ENCODE results near the gene IPPK.

Gene IPPK

DNA sequence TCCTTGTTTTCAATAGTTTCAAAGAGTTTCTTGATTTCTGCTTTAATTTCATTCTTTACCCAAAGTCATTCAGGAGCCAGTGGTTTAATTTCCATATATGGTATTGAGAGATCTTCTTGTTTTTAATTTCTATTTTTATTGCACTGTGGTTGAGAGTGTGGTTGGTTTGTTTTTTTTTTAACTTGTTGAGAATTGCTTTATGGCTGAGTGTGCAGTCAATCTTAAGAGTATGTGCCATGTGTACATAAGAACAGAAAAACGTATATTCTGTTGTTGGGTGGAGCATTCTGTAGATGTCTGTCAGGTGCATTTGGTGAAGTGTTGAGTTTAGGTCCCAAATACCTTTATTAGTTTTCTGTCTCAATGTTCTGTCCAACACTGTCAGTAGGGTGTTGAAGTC lies 26.7 kb upstream of the IPPK start:
- no peak for DNase-seq (ENCODE audit: low spot score)
- no peak overlapping the region for H2AK5ac ChIP-seq (ENCODE audit: low read depth, low read length)
- no CpG with 5 or more reads among the region's 1 CpG for WGBS, 2 donors (ENCODE audit: extremely low coverage in 2 of 2, insufficient read length in 2 of 2, insufficient replicate concordance in 1 of 2)

GRCh38 chr9:92686954-92687353 lies 17.0 kb upstream of the IPPK start:
- Histone ChIP-seq H3K27me3 (ENCODE audit: control insufficient read depth in 3 of 3, insufficient read depth in 3 of 3, low read depth in 1 of 3, low read length in 3 of 3) (no peaks in the 10 kb centered on the region), H3K4me3 (ENCODE audit: low read length in 2 of 2) (no peak overlapping the region), H3K27ac (replicated peaks; ENCODE audit: low read length) (no peak overlapping the region), H3K14ac (ENCODE audit: low read length) (no peak overlapping the region), H3K4me2 (ENCODE audit: insufficient read depth, low read length, poor library complexity, severe bottlenecking) (no peak overlapping the region), H3K36me3 (replicated peaks in 1 of 2; ENCODE audit: control insufficient read depth in 2 of 2, insufficient read depth in 2 of 2, low read length in 2 of 2) (no peaks in the 10 kb centered on the region), H3K79me1 (ENCODE audit: low read depth, low read length) (no peaks in the 10 kb centered on the region), H2BK12ac (ENCODE audit: low read length) (no peak overlapping the region), H3K18ac (ENCODE audit: low read length) (no peak overlapping the region), H3K4ac (ENCODE audit: low read length) (no peak overlapping the region), H3K4me1 (ENCODE audit: control insufficient read depth in 2 of 2, insufficient read depth in 1 of 2, low read depth in 1 of 2, low read length in 2 of 2) (no peaks in the 10 kb centered on the region), H4K8ac (ENCODE audit: low read depth, low read length) (no peak overlapping the region), H3K23ac (ENCODE audit: low read depth, low read length, poor library complexity) (no peak overlapping the region), H2BK120ac (ENCODE audit: low read depth, low read length) (no peak overlapping the region), H3K9me3 (replicated peaks in 1 of 2; ENCODE audit: control insufficient read depth in 2 of 2, insufficient read depth in 1 of 2, low read depth in 1 of 2, low read length in 2 of 2) (peaks cover 2 to 8% of the 10 kb centered on the region in 2 donors), H3K9ac (ENCODE audit: low read depth, low read length, poor library complexity) (no peak overlapping the region), H2BK15ac (ENCODE audit: low read length) (no peak overlapping the region), H2AFZ (ENCODE audit: low read length) (no peak overlapping the region), H2AK5ac (ENCODE audit: low read depth, low read length) (no peak overlapping the region), H2BK5ac (ENCODE audit: low read length) (no peak overlapping the region), H4K91ac (ENCODE audit: low read depth, low read length, poor library complexity) (no peak overlapping the region)
- WGBS, 2 donors (ENCODE audit: extremely low coverage in 2 of 2, insufficient read length in 2 of 2, insufficient replicate concordance in 1 of 2), result no CpG with 5 or more reads among the region's 3 CpGs
- DNase-seq (ENCODE audit: low spot score), result no peak

More for the DNA sequence above, 26.7 kb upstream of the IPPK start:
- Histone ChIP-seq H3K79me1 (ENCODE audit: low read depth, low read length) (no peaks in the 10 kb centered on the region), H2BK12ac (ENCODE audit: low read length) (no peak overlapping the region), H3K4me2 (ENCODE audit: insufficient read depth, low read length, poor library complexity, severe bottlenecking) (no peak overlapping the region), H2BK120ac (ENCODE audit: low read depth, low read length) (no peak overlapping the region), H3K4ac (ENCODE audit: low read length) (no peak overlapping the region), H3K4me3 (ENCODE audit: low read length in 2 of 2) (no peak overlapping the region), H4K8ac (ENCODE audit: low read depth, low read length) (no peak overlapping the region), H3K23ac (ENCODE audit: low read depth, low read length, poor library complexity) (no peak overlapping the region), H3K36me3 (replicated peaks in 1 of 2; ENCODE audit: control insufficient read depth in 2 of 2, insufficient read depth in 2 of 2, low read length in 2 of 2) (no peaks in the 10 kb centered on the region), H3K27me3 (ENCODE audit: control insufficient read depth in 3 of 3, insufficient read depth in 3 of 3, low read depth in 1 of 3, low read length in 3 of 3) (no peaks in the 10 kb centered on the region), H3K9ac (ENCODE audit: low read depth, low read length, poor library complexity) (no peak overlapping the region), H3K9me3 (replicated peaks in 1 of 2; ENCODE audit: control insufficient read depth in 2 of 2, insufficient read depth in 1 of 2, low read depth in 1 of 2, low read length in 2 of 2) (peaks cover 0 to 9% of the 10 kb centered on the region in 2 donors), H3K18ac (ENCODE audit: low read length) (no peak overlapping the region), H3K14ac (ENCODE audit: low read length) (no peak overlapping the region), H3K27ac (replicated peaks; ENCODE audit: low read length) (no peak overlapping the region), H2AFZ (ENCODE audit: low read length) (no peak overlapping the region), H4K91ac (ENCODE audit: low read depth, low read length, poor library complexity) (no peak overlapping the region), H2BK5ac (ENCODE audit: low read length) (no peak overlapping the region), H3K4me1 (ENCODE audit: control insufficient read depth in 2 of 2, insufficient read depth in 1 of 2, low read depth in 1 of 2, low read length in 2 of 2) (no peaks in the 10 kb centered on the region), H2BK15ac (ENCODE audit: low read length) (no peak overlapping the region)

DNA sequence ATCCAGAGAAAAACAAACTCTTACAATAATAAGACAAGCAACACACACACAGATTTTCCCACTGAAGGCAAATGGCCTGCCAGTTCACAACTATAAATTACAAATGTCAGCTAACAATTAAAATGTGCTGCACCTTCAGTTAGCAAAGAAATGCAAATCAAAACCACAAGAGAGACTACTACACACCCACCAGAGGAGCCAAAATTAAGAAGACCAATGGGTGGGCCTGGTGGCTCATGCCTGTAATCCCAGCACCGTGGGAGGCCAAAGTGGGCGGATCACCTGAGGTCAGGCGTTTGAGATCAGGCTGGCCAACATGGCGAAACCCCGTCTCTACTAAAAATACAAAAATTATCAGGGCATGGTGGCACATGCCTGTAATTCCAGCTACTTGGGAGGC lies 15.1 kb upstream of the IPPK start:
- no peak overlapping the region for H4K8ac ChIP-seq (ENCODE audit: low read depth, low read length)
- H2AFZ ChIP-seq (ENCODE audit: low read length), result no peak overlapping the region
- no peak overlapping the region for H4K91ac ChIP-seq (ENCODE audit: low read depth, low read length, poor library complexity)
- H3K23ac ChIP-seq (ENCODE audit: low read depth, low read length, poor library complexity), result no peak overlapping the region
- H2BK120ac ChIP-seq (ENCODE audit: low read depth, low read length), result no peak overlapping the region
- no peak overlapping the region for H3K9ac ChIP-seq (ENCODE audit: low read depth, low read length, poor library complexity)
- H2BK15ac ChIP-seq (ENCODE audit: low read length), result no peak overlapping the region
- no peak overlapping the region for H2BK5ac ChIP-seq (ENCODE audit: low read length)
- WGBS, 2 donors (ENCODE audit: extremely low coverage in 2 of 2, insufficient read length in 2 of 2, insufficient replicate concordance in 1 of 2), result no CpG with 5 or more reads among the region's 5 CpGs
- no peak overlapping the region for H3K14ac ChIP-seq (ENCODE audit: low read length)
- H3K18ac ChIP-seq (ENCODE audit: low read length), result no peak overlapping the region
- H3K9me3 ChIP-seq (replicated peaks in 1 of 2; ENCODE audit: control insufficient read depth in 2 of 2, insufficient read depth in 1 of 2, low read depth in 1 of 2, low read length in 2 of 2), result peaks cover 0 to 2% of the 10 kb centered on the region in 2 donors
- no peak overlapping the region for H3K4ac ChIP-seq (ENCODE audit: low read length)
- no peaks in the 10 kb centered on the region for H3K27me3 ChIP-seq (ENCODE audit: control insufficient read depth in 3 of 3, insufficient read depth in 3 of 3, low read depth in 1 of 3, low read length in 3 of 3)
- no peak overlapping the region for H3K4me2 ChIP-seq (ENCODE audit: insufficient read depth, low read length, poor library complexity, severe bottlenecking)
- no peaks in the 10 kb centered on the region for H3K79me1 ChIP-seq (ENCODE audit: low read depth, low read length)
- no peak overlapping the region for H2BK12ac ChIP-seq (ENCODE audit: low read length)
- no peak for DNase-seq (ENCODE audit: low spot score)
- H3K27ac ChIP-seq (replicated peaks; ENCODE audit: low read length), result no peak overlapping the region
- H2AK5ac ChIP-seq (ENCODE audit: low read depth, low read length), result no peak overlapping the region
- H3K4me3 ChIP-seq (ENCODE audit: low read length in 2 of 2), result no peak overlapping the region
- no peaks in the 10 kb centered on the region for H3K36me3 ChIP-seq (replicated peaks in 1 of 2; ENCODE audit: control insufficient read depth in 2 of 2, insufficient read depth in 2 of 2, low read length in 2 of 2)
- peaks cover 0 to 2% of the 10 kb centered on the region in 2 donors for H3K4me1 ChIP-seq (ENCODE audit: control insufficient read depth in 2 of 2, insufficient read depth in 1 of 2, low read depth in 1 of 2, low read length in 2 of 2)

DNA sequence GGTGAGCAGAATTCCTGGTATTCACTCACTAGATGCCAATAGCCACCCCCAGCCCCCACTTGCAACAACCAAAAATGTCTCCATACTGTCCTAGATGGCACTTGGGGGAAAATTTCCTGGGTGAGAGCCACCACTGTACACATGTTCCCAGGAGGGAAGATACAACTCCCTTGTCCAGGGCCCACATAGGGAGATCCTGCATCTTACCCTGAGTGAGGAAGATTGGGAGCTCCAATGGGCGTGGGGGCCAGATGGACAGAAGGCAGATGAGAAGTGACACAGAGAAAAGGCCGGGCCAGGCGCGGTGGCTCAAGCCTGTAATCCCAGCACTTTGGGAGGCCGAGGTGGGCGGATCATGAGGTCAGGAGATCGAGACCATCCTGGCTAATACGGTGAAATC lies 12.3 kb upstream of the IPPK start:
- WGBS, 2 donors (ENCODE audit: extremely low coverage in 2 of 2, insufficient read length in 2 of 2, insufficient replicate concordance in 1 of 2), result no CpG with 5 or more reads among the region's 8 CpGs
- H3K4me2 ChIP-seq (ENCODE audit: insufficient read depth, low read length, poor library complexity, severe bottlenecking), result no peak overlapping the region
- H3K27me3 ChIP-seq (ENCODE audit: control insufficient read depth in 3 of 3, insufficient read depth in 3 of 3, low read depth in 1 of 3, low read length in 3 of 3), result no peaks in the 10 kb centered on the region
- H3K4me3 ChIP-seq (ENCODE audit: low read length in 2 of 2), result no peak overlapping the region
- H2BK12ac ChIP-seq (ENCODE audit: low read length), result no peak overlapping the region
- H3K4me1 ChIP-seq (ENCODE audit: control insufficient read depth in 2 of 2, insufficient read depth in 1 of 2, low read depth in 1 of 2, low read length in 2 of 2), result peaks cover 0 to 2% of the 10 kb centered on the region in 2 donors
- H3K23ac ChIP-seq (ENCODE audit: low read depth, low read length, poor library complexity), result no peak overlapping the region
- H2AK5ac ChIP-seq (ENCODE audit: low read depth, low read length), result no peak overlapping the region
- H3K27ac ChIP-seq (replicated peaks; ENCODE audit: low read length), result no peak overlapping the region
- no peak for DNase-seq (ENCODE audit: low spot score)
- H3K9me3 ChIP-seq (replicated peaks in 1 of 2; ENCODE audit: control insufficient read depth in 2 of 2, insufficient read depth in 1 of 2, low read depth in 1 of 2, low read length in 2 of 2), result no peaks in the 10 kb centered on the region
- H2AFZ ChIP-seq (ENCODE audit: low read length), result no peak overlapping the region
- H4K8ac ChIP-seq (ENCODE audit: low read depth, low read length), result no peak overlapping the region
- H2BK5ac ChIP-seq (ENCODE audit: low read length), result no peak overlapping the region
- no peak overlapping the region for H3K4ac ChIP-seq (ENCODE audit: low read length)
- H3K9ac ChIP-seq (ENCODE audit: low read depth, low read length, poor library complexity), result no peak overlapping the region
- H2BK15ac ChIP-seq (ENCODE audit: low read length), result no peak overlapping the region
- H2BK120ac ChIP-seq (ENCODE audit: low read depth, low read length), result no peak overlapping the region
- no peak overlapping the region for H4K91ac ChIP-seq (ENCODE audit: low read depth, low read length, poor library complexity)
- no peaks in the 10 kb centered on the region for H3K36me3 ChIP-seq (replicated peaks in 1 of 2; ENCODE audit: control insufficient read depth in 2 of 2, insufficient read depth in 2 of 2, low read length in 2 of 2)
- H3K14ac ChIP-seq (ENCODE audit: low read length), result no peak overlapping the region
- no peak overlapping the region for H3K18ac ChIP-seq (ENCODE audit: low read length)
- H3K79me1 ChIP-seq (ENCODE audit: low read depth, low read length), result no peaks in the 10 kb centered on the region

Measured in neuronal stem cell (in vitro differentiated cells).